ENCODE data around the gene TBX10.

DNA sequence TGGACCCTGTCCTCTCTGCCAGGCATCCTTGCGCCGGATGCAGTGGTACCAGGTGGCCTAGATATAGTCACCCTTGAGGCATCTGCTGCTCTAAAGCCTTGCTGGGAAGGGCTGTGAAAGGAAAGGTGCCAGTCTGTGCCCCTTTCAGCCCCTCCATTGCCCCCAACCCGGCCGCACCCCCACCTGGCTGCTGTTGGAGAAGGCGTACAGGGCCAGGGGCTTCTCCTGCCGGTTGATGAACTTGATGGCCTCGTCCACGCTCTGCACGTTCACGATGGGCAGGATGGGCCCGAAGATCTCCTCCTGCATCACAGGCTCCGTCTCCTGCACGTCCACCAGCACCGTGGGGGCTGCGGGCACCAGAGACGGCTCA is 24.6 kb upstream of the TBX10 start:
- TF ChIP-seq, protein P1, sequence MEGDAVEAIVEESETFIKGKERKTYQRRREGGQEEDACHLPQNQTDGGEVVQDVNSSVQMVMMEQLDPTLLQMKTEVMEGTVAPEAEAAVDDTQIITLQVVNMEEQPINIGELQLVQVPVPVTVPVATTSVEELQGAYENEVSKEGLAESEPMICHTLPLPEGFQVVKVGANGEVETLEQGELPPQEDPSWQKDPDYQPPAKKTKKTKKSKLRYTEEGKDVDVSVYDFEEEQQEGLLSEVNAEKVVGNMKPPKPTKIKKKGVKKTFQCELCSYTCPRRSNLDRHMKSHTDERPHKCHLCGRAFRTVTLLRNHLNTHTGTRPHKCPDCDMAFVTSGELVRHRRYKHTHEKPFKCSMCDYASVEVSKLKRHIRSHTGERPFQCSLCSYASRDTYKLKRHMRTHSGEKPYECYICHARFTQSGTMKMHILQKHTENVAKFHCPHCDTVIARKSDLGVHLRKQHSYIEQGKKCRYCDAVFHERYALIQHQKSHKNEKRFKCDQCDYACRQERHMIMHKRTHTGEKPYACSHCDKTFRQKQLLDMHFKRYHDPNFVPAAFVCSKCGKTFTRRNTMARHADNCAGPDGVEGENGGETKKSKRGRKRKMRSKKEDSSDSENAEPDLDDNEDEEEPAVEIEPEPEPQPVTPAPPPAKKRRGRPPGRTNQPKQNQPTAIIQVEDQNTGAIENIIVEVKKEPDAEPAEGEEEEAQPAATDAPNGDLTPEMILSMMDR (IDR thresholded peaks at IDR 0.05; ENCODE audit: low read depth, low read length, poor library complexity, severe bottlenecking) = no peak
- TF ChIP-seq EZH2phosphoT487 (IDR thresholded peaks at IDR 0.05; ENCODE audit: borderline replicate concordance, low read length) = no peak
